Breast epithelium (tissue), 4 donors: ENCODE measurements around the gene THAP12. TPM values are rescaled to one million over a fixed set of nuclear protein-coding genes. Genes with fewer than 3 reads are reported as not detected.
A peak's percentile ranks its signal among the peaks of the same experiment; 100 is the strongest.

Experiments used
- DNase-seq, 2 donors: peaks; one replicate each; pipeline ENCODE4 v3.0.0-alpha.2; 2019; ENCODE audit warnings: low spot score in 2 of 2
- H3K27ac ChIP-seq, 2 donors: fragments of 200-600 bp; sonication (generic) in 1 of 2; one replicate each; pipeline ENCODE4 v1.5.1; 2016 to 2019; ENCODE audit warnings: mild to moderate bottlenecking in 1 of 2
- H3K27me3 ChIP-seq, 2 donors: fragments of 200-600 bp; sonication (generic) in 1 of 2; one replicate each; pipeline versions ENCODE4 v1.5.1 to v1.6.0; 2017 to 2019; ENCODE audit warnings: control low read depth in 1 of 2, mild to moderate bottlenecking in 1 of 2
- H3K36me3 ChIP-seq: fragments of 200-600 bp; one replicate; pipeline ENCODE4 v1.5.1; 2019
- H3K4me1 ChIP-seq, 2 donors: fragments of 200-600 bp; sonication (generic); one replicate each; pipeline ENCODE4 v1.5.1; 2016 to 2019; ENCODE audit warnings: control low read depth in 1 of 2
- H3K4me3 ChIP-seq, 3 donors: fragments of 200-600 bp; sonication (generic); 1 replicate in 2 of 3; 2 replicates in 1 of 3; pipeline ENCODE4 v1.5.1; 2016 to 2019; ENCODE audit warnings: mild to moderate bottlenecking in 3 of 3, moderate library complexity in 2 of 3
- H3K9me3 ChIP-seq, 2 donors: fragments of 200-600 bp; sonication (generic) in 1 of 2; one replicate each; pipeline ENCODE4 v1.5.1; 2016 to 2019; ENCODE audit warnings: control low read depth in 1 of 2
- POLR2A ChIP-seq: fragments of 450-650 bp; IDR thresholded peaks from one replicate; pipeline ENCODE4 v1.6.1; 2016; ENCODE audit warnings: antibody characterized with exemption, mild to moderate bottlenecking, moderate library complexity
- POLR2AphosphoS5 ChIP-seq, 3 donors: sonication (generic); formaldehyde crosslinking; IDR thresholded peaks; one replicate each; pipeline ENCODE4 v1.6.1; 2017; ENCODE audit warnings: antibody characterized with exemption in 3 of 3
- intact Hi-C: fragments of 100-400 bp; cut with DNase I; formaldehyde crosslinking; loops from one replicate; pipeline ENCODE4 v1.15.1; 2023; ENCODE audit warnings: low total_unique reads
- total RNA-seq, 3 donors: library from RNA; depleted of rRNA; stranded (reverse); fragments of >200 nt; gene quantifications; one replicate each; pipeline ENCODE4 v1.1.0, GENCODE V29; 2016
- TF ChIP-seq, protein P1 (sequence below), 3 donors: fragments of 450-650 bp; IDR thresholded peaks; one replicate each; pipeline ENCODE4 v1.5.1; 2016 to 2017; ENCODE audit warnings: antibody characterized with exemption in 3 of 3, mild to moderate bottlenecking in 3 of 3, moderate library complexity in 3 of 3

Gene THAP12
- total RNA-seq, 3 donors from 2014 or later: 42.3 to 49.9 (median 49.5) TPM

DNA sequence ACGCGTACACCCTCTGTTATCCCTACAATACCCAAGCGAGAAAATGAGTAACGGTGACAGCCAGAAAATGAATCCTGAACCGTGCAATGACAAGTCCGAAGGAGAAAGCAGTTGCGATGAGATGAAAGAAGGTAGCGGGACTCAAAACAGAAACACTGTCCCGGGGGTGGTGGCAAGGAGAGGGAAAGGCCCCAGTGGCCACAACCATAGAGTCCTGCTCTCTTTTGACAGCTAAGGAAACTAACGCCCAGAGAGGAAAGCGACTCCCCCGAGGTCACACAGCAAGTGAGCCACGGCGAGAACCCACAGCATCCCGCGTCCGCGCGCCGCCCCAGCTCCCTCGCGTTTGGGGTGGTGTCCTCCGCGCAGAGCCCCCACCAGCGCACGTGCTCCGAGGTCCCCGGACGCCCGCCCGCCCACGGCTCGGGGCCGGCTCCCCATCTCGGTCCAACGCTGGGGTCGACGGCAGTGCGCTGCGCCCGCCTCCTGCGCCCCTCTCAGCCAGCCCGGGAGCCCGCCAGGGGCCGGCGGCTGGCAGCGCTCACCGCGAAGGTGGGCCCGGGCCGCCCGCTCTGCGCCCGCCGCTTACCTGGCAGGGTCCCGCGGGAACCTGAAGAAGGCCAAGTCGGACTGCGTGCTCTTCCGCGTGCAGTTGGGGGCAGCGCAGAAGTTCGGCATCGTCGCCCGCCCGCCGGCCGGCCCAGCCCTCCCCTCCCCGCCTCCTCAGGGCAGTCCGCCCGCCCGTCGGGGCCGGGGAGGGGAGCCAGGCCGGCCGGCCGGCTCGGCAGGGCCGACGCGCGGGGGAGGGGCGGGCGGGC, 564 bp downstream of the THAP12 start:
- Histone ChIP-seq H3K4me3 (peak overlapping the region; percentile 92 to 99 (median 98)), H3K9me3 (no peaks in the 10 kb centered on the region), H3K27ac (peak overlapping the region; percentile 82 to 86), H3K36me3 (no peaks in the 10 kb centered on the region), H3K4me1 (peaks cover 0 to 3% of the 10 kb centered on the region in 2 donors), H3K27me3 (no peaks in the 10 kb centered on the region)
- intact Hi-C loops: loop anchor here (2.0 kb wide), 1 partner anchor 64 kb away; the partner anchor contains the start of gene EMSY
- TF ChIP-seq POLR2AphosphoS5 (IDR thresholded peaks at IDR 0.05): no peak
- TF ChIP-seq, protein P1, sequence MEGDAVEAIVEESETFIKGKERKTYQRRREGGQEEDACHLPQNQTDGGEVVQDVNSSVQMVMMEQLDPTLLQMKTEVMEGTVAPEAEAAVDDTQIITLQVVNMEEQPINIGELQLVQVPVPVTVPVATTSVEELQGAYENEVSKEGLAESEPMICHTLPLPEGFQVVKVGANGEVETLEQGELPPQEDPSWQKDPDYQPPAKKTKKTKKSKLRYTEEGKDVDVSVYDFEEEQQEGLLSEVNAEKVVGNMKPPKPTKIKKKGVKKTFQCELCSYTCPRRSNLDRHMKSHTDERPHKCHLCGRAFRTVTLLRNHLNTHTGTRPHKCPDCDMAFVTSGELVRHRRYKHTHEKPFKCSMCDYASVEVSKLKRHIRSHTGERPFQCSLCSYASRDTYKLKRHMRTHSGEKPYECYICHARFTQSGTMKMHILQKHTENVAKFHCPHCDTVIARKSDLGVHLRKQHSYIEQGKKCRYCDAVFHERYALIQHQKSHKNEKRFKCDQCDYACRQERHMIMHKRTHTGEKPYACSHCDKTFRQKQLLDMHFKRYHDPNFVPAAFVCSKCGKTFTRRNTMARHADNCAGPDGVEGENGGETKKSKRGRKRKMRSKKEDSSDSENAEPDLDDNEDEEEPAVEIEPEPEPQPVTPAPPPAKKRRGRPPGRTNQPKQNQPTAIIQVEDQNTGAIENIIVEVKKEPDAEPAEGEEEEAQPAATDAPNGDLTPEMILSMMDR (IDR thresholded peaks at IDR 0.05): no peak
- no peak for TF ChIP-seq POLR2A
- DNase-seq: no peak

DNA sequence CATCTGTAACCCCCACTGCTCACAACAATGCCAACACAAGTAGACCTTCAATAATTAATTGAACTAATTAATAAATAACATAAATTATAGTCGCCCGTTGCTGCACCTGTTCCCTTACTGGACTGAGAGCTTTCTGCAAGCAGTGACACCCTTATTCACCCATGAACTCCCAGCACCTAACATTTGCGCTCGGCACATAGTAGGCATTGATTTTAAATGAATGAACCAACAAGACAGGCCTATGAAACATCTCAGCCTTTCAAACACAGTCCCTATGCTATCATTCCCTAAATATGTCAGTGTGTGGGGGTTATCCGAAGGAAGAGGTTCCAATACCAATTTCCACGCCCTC, 1.1 kb downstream of the THAP12 start:
- DNase-seq: no peak
- H3K4me3 ChIP-seq: peak overlapping the region; percentile 92 to 99 (median 98)
- peaks cover 0 to 3% of the 10 kb centered on the region in 2 donors for H3K4me1 ChIP-seq
- no peaks in the 10 kb centered on the region for H3K27me3 ChIP-seq
- TF ChIP-seq POLR2A: no peak
- H3K9me3 ChIP-seq: no peaks in the 10 kb centered on the region
- intact Hi-C loops: loop anchor here (2.0 kb wide), 1 partner anchor 65 kb away; the partner anchor contains the start of gene EMSY
- H3K36me3 ChIP-seq: no peaks in the 10 kb centered on the region
- no peak overlapping the region for H3K27ac ChIP-seq

DNA sequence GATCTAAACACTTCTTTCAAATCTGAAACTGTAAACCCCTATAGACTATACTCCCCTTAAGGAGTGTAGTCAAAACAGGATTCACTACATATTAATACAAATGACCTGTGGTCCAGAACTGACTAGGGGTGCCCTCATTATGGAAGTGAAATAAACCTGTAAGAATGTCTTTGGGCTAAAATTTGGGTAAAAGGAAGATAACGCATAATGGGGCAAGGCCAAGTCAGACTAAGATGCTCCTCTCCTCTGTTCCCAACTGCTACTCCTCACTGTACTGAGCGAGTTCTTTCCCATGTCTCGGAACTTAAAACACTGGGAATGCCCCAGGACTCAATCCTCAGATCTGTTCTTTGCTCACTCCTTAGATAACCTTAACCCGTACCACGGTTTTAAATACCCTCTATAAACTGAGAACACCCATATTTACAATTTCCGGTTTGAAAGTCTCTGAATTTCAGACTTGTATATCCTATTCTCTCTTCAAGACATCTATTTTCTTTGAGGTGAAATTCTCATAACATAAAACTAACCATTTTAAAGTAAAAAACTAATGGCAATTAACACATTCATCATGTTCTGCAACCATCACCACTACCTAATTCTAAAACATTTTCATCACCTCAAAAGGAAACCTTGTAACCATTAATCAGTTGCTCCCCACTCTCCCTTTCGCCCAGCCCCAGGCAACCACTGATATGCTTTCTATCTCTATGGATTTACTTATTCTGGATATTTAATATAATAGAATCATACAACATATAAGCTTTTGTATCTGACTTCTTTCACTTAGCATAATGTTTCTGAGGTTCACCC, 4.0 kb downstream of the THAP12 start:
- Histone ChIP-seq H3K4me3 (no peak overlapping the region), H3K9me3 (no peaks in the 10 kb centered on the region), H3K4me1 (peaks cover 0 to 3% of the 10 kb centered on the region in 2 donors), H3K27ac (no peak overlapping the region), H3K27me3 (no peaks in the 10 kb centered on the region), H3K36me3 (no peaks in the 10 kb centered on the region)
- intact Hi-C loops: no loop called here
- TF ChIP-seq POLR2A (no peak), POLR2AphosphoS5 (IDR thresholded peaks at IDR 0.05) (no peak)
- TF ChIP-seq, protein P1 (IDR thresholded peaks at IDR 0.05): no peak
- DNase-seq: no peak

DNA sequence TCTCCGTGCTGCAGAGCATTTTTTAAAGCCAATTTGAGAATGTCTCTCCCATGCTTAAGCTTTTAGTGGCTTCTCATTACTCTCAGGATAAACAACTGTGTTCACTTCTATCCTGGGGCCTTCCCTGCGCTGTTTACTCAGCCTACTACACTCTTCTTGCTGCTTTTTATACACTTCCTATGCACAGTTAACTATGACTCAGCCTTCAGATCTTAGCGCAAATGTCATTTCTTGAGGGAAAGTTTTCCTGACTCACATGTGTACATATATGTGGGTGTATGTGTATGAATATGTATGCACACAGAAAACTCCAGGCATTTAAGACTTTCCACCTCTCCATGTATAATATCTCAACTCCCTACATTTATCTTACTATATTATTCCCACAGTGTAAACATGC, 9.8 kb downstream of the THAP12 start:
- Histone ChIP-seq H3K27me3 (no peaks in the 10 kb centered on the region), H3K27ac (no peak overlapping the region), H3K36me3 (no peaks in the 10 kb centered on the region), H3K4me3 (no peak overlapping the region), H3K4me1 (no peaks in the 10 kb centered on the region), H3K9me3 (no peaks in the 10 kb centered on the region)
- DNase-seq: no peak
- intact Hi-C loops: no loop called here
- no peak for TF ChIP-seq POLR2AphosphoS5 (IDR thresholded peaks at IDR 0.05)
- no peak for TF ChIP-seq POLR2A
- TF ChIP-seq, protein P1 (IDR thresholded peaks at IDR 0.05): no peak

DNA sequence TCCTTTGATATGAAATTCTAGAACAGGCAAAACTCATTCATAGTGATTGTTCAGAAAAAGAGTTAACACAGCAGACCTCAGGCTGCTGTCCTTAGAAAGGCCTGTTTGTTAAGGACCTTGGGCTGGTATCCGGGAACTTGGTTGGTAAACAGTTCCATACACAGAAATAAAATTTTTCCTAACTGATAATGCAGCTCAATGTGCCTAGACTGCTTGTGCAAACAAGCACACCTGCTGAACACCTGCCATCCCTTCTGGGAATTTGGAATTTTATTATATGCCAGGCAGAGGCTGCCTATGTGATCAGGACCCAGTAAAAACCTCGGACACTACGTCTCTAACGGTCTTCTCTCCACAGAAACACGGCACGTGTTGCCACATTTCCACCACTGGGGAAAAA, 11.5 kb downstream of the THAP12 start:
- Histone ChIP-seq H3K9me3 (no peaks in the 10 kb centered on the region), H3K4me1 (no peaks in the 10 kb centered on the region)

More for the DNA sequence above, 11.5 kb downstream of the THAP12 start:
- DNase-seq: no peak
- H3K4me3 ChIP-seq: no peak overlapping the region
- H3K27me3 ChIP-seq: no peaks in the 10 kb centered on the region
- H3K27ac ChIP-seq: no peak overlapping the region
- H3K36me3 ChIP-seq: no peaks in the 10 kb centered on the region
- TF ChIP-seq POLR2AphosphoS5 (IDR thresholded peaks at IDR 0.05): no peak
- TF ChIP-seq, protein P1 (IDR thresholded peaks at IDR 0.05): no peak
- no peak for TF ChIP-seq POLR2A
- intact Hi-C loops: no loop called here
